ENCODE measurements around the gene CACNA1I.

Gene CACNA1I

GRCh38 chr22:39700565-39700964 lies 130.0 kb downstream of the CACNA1I start:
- DNase-seq, result no peak

GRCh38 chr22:39703091-39703490 lies 132.5 kb downstream of the CACNA1I start:
- DNase-seq, result no peak

- no peak for DNase-seq
Measured at GRCh38 chr22:39703928-39704639, 133.5 kb downstream of the CACNA1I start.

GRCh38 chr22:39705386-39705785 lies 134.8 kb downstream of the CACNA1I start:
- DNase-seq, result no peak

- DNase-seq, result no peak
Measured at GRCh38 chr22:39706376-39707140, 136.0 kb downstream of the CACNA1I start.

- DNase-seq, result no peak
Measured at GRCh38 chr22:39707351-39707750, 136.8 kb downstream of the CACNA1I start.

- DNase-seq, result no peak
Measured at GRCh38 chr22:39707816-39708215, 137.3 kb downstream of the CACNA1I start.

GRCh38 chr22:39710380-39711150 lies 140.0 kb downstream of the CACNA1I start:
- DNase-seq, result no peak

GRCh38 chr22:39712081-39712480 lies 141.5 kb downstream of the CACNA1I start:
- no peak for DNase-seq

GRCh38 chr22:39712751-39713525 lies 142.4 kb downstream of the CACNA1I start:
- DNase-seq, result no peak

- no peak for DNase-seq
Measured at GRCh38 chr22:39713799-39714290, 143.3 kb downstream of the CACNA1I start.

GRCh38 chr22:39714321-39714720 lies 143.8 kb downstream of the CACNA1I start:
- DNase-seq, result no peak

- no peak for DNase-seq
Measured at GRCh38 chr22:39715778-39716495, 145.4 kb downstream of the CACNA1I start.

- no peak for DNase-seq
Measured at GRCh38 chr22:39716534-39716933, 146.0 kb downstream of the CACNA1I start.

GRCh38 chr22:39717099-39717498 lies 146.5 kb downstream of the CACNA1I start:
- DNase-seq, result no peak

GRCh38 chr22:39718206-39718605 lies 147.7 kb downstream of the CACNA1I start:
- DNase-seq, result peak in 1 of 5 experiments; percentile 15

GRCh38 chr22:39718921-39719475 lies 148.4 kb downstream of the CACNA1I start:
- DNase-seq, result no peak

- no peak for DNase-seq
Measured at GRCh38 chr22:39719559-39720450, 149.3 kb downstream of the CACNA1I start.

GRCh38 chr22:39721206-39722031 lies 150.9 kb downstream of the CACNA1I start:
- peak in 1 of 5 experiments; percentile 55 for DNase-seq

- DNase-seq, result no peak
Measured at GRCh38 chr22:39722032-39722325, 151.4 kb downstream of the CACNA1I start.

All from T-helper 2 cell (primary cell).